ENCODE data around the gene C2.
"Not testable (repeated sequence)": the region's sequence is repeated elsewhere in the genome, so short reads cannot be mapped to it uniquely, and the experiment has no call there.

C2 gene

DNA sequence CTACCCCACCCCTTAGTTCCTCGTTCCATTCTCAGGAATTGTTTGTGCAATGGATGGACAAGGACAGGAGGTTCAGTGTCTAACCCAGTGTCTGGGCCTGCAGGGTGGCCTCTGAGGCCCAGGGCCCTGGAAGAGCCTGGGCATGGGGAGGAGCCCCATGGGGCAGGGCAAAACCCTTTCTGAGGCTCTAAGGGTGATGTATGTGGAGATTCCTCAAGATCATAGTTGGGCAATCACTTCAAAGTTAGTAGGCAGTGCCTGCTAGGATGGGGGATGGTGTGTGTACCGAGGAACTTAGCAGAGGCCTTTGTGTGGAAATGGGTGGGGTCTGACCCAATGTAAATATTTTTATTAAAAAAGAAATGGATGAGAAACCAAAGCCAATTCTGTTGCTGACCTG, 6.7 kb upstream of the C2 start:
- in situ Hi-C loops (cut with MboI; ENCODE audit: low sequenced_read_pairs), result no loop called here

DNA sequence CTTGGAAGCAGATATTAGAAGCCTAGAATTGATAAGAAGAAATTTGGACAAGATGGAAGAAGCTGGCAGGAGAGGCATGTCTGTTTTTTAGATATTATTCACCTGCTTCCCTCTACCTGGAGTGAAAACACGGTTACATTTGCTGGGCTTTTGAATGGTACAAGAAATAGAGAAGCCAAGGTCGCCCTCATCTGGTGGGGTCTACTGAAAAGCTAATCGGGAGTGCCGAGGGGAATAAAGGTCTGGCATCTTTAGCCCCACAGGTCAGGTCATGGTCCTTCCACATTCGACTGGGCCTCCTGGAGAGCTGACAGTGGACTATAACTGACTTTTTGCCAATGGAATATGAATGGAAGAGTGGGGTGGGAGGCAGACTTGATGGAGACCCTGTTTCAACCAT, 4.6 kb upstream of the C2 start:
- in situ Hi-C loops (cut with MboI; ENCODE audit: low sequenced_read_pairs), result no loop called here

GRCh38 chr6:31927863-31928671, 550 bp downstream of the C2 start:
- in situ Hi-C loops (cut with MboI; ENCODE audit: low sequenced_read_pairs), result no loop called here

- in situ Hi-C loops (cut with MboI; ENCODE audit: low sequenced_read_pairs), result no loop called here
Measured at GRCh38 chr6:31928672-31928939, 1.1 kb downstream of the C2 start.

- in situ Hi-C loops (cut with MboI; ENCODE audit: low sequenced_read_pairs), result no loop called here
Measured at GRCh38 chr6:31930962-31931361, 3.4 kb downstream of the C2 start.

- in situ Hi-C loops (cut with MboI; ENCODE audit: low sequenced_read_pairs), result not testable (repeated sequence)
Measured at GRCh38 chr6:31932137-31932536, 4.6 kb downstream of the C2 start.

DNA sequence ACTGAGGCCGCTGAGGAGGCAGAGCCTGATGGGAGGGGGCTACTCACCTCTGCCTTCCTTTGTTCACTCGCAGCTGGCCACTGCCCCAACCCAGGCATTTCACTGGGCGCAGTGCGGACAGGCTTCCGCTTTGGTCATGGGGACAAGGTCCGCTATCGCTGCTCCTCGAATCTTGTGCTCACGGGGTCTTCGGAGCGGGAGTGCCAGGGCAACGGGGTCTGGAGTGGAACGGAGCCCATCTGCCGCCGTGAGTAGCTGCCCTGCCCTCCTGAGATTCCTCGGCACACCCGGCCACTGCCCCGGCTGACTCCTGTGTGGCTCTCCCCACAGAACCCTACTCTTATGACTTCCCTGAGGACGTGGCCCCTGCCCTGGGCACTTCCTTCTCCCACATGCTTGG, 6.0 kb downstream of the C2 start:
- in situ Hi-C loops (cut with MboI; ENCODE audit: low sequenced_read_pairs), result no loop called here

GRCh38 chr6:31935021-31935420, 7.5 kb downstream of the C2 start:
- in situ Hi-C loops (cut with MboI; ENCODE audit: low sequenced_read_pairs), result no loop called here

DNA sequence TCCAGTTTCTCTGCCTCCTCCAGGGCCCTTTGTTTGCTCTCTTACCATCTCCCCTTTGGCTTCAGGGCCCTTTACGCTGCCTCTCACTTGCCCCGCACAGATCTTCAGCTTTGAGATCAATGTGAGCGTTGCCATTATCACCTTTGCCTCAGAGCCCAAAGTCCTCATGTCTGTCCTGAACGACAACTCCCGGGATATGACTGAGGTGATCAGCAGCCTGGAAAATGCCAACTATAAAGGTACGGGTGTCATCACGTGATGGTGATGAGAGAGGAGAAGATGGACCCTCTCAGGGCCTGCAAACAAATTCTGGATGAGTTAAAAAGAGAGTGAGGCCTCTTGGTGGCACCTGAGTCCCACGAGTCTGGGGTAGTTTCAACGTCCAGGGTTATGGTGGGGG, 8.3 kb downstream of the C2 start:
- in situ Hi-C loops (cut with MboI; ENCODE audit: low sequenced_read_pairs), result no loop called here

- in situ Hi-C loops (cut with MboI; ENCODE audit: low sequenced_read_pairs), result no loop called here
Measured at GRCh38 chr6:31940256-31940664, 12.7 kb downstream of the C2 start.

DNA sequence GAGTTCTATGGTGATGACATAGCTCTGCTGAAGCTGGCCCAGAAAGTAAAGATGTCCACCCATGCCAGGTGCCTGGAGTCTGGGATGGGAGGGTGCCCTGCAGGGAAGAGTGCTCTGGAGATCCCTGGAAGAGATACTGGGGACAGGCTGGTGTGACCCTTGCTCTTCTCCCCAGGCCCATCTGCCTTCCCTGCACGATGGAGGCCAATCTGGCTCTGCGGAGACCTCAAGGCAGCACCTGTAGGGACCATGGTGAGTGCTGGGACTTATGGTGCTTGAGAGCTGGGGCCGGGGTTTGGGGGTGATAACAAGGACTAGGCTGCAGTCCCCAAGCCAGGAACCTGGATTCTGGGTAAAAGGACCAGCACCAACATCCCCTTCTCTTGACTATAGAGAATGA, 16.2 kb downstream of the C2 start:
- in situ Hi-C loops (cut with MboI; ENCODE audit: low sequenced_read_pairs), result no loop called here

DNA sequence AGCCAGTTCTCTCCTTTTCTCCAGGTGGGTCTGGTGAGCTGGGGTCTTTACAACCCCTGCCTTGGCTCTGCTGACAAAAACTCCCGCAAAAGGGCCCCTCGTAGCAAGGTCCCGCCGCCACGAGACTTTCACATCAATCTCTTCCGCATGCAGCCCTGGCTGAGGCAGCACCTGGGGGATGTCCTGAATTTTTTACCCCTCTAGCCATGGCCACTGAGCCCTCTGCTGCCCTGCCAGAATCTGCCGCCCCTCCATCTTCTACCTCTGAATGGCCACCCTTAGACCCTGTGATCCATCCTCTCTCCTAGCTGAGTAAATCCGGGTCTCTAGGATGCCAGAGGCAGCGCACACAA, 17.6 kb downstream of the C2 start:
- in situ Hi-C loops (cut with MboI; ENCODE audit: low sequenced_read_pairs), result no loop called here

DNA sequence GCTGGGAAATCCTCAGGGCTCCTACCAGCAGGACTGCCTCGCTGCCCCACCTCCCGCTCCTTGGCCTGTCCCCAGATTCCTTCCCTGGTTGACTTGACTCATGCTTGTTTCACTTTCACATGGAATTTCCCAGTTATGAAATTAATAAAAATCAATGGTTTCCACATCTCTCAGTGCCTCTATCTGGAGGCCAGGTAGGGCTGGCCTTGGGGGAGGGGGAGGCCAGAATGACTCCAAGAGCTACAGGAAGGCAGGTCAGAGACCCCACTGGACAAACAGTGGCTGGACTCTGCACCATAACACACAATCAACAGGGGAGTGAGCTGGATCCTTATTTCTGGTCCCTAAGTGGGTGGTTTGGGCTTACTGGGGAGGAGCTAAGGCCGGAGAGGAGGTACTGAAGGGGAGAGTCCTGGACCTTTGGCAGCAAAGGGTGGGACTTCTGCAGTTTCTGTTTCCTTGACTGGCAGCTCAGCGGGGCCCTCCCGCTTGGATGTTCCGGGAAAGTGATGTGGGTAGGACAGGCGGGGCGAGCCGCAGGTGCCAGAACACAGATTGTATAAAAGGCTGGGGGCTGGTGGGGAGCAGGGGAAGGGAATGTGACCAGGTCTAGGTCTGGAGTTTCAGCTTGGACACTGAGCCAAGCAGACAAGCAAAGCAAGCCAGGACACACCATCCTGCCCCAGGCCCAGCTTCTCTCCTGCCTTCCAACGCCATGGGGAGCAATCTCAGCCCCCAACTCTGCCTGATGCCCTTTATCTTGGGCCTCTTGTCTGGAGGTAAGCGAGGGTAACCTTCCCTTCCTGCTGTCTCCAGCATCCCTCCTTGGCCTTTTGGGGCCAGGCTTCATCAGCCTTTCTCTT, 18.2 kb downstream of the C2 start, which contains the start of gene CFB:
Gene CFB (plus strand): TSS at position 589 of the 863 bp plus-strand sequence. CDS start 127 bp downstream, at position 716.
- in situ Hi-C loops (cut with MboI; ENCODE audit: low sequenced_read_pairs), result no loop called here

DNA sequence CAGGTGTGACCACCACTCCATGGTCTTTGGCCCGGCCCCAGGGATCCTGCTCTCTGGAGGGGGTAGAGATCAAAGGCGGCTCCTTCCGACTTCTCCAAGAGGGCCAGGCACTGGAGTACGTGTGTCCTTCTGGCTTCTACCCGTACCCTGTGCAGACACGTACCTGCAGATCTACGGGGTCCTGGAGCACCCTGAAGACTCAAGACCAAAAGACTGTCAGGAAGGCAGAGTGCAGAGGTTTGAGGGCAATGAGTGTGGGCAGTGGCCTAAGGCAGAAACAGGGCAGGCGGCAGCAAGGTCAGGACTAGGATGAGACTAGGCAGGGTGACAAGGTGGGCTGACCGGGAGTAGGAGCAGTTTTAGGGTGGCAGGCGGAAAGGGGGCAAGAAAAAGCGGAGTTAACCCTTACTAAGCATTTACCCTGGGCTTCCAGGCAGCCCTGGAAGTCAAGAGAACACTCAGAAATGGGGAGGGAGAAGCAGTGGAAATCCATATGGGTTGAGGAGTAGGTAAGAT, 18.9 kb downstream of the C2 start:
- in situ Hi-C loops (cut with MboI; ENCODE audit: low sequenced_read_pairs), result no loop called here

GRCh38 chr6:31947070-31947675, 19.7 kb downstream of the C2 start:
- in situ Hi-C loops (cut with MboI; ENCODE audit: low sequenced_read_pairs), result no loop called here

DNA sequence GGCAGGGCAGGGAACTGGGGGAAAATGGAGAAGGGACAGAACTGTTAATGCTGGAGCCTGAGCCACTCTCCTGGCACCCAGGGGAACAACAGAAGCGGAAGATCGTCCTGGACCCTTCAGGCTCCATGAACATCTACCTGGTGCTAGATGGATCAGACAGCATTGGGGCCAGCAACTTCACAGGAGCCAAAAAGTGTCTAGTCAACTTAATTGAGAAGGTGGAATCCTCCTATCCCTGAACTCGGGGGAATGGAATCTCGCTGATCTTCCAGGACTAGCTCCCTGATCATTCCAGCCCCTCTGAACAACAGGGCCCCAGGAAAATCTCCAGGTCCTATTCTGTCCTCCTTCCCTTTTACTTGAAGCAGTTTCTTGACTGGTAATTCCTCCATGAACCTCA, 20.3 kb downstream of the C2 start:
- in situ Hi-C loops (cut with MboI; ENCODE audit: low sequenced_read_pairs), result no loop called here

GRCh38 chr6:31948306-31948705, 20.8 kb downstream of the C2 start:
- in situ Hi-C loops (cut with MboI; ENCODE audit: low sequenced_read_pairs), result no loop called here

DNA sequence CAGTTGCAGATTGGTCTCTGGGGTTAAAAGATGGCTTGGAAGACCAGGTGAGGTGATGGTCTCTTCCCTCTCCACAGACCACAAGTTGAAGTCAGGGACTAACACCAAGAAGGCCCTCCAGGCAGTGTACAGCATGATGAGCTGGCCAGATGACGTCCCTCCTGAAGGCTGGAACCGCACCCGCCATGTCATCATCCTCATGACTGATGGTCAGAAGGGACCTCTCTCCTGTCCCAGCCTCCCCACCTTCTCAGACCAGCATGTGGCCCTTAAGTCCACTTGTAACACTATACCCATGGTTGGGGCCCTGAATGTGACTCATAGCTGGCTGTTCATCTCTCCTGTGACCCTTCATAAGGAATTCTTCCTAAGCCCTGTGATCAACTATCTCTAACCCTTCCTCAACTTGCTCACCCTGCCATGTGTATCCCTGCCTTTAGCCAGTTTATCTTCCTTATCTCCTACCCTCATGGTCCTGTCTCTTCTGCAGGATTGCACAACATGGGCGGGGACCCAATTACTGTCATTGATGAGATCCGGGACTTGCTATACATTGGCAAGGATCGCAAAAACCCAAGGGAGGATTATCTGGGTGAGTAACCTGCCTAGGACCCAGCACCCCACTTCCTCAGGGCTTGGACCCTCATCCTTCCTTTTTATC, 21.4 kb downstream of the C2 start:
- in situ Hi-C loops (cut with MboI; ENCODE audit: low sequenced_read_pairs), result no loop called here

- in situ Hi-C loops (cut with MboI; ENCODE audit: low sequenced_read_pairs), result no loop called here
Measured at GRCh38 chr6:31949926-31950548, 22.5 kb downstream of the C2 start.

- in situ Hi-C loops (cut with MboI; ENCODE audit: low sequenced_read_pairs), result no loop called here
Measured at GRCh38 chr6:31952140-31952805, 24.8 kb downstream of the C2 start.

Measured in HL-60/S4 treated with retinoic acid at 250 ng/mL for 4 days and 3 days (cell line).